Adrenal gland (tissue), 12 donors: ENCODE results near the gene KRCC1. TPM values are rescaled to one million over a fixed set of nuclear protein-coding genes. Genes with fewer than 3 reads are reported as not detected.

ENCODE experiments used
- DNase-seq, 7 donors: peaks; one replicate each; pipeline ENCODE4 v3.0.0-alpha.2; 2019 to 2020
- H3K27ac ChIP-seq, 5 donors: fragments of 200-600 bp; sonication (generic) in 4 of 5; 1 replicate in 3 of 5; 2 replicates in 2 of 5; pipeline versions ENCODE4 v1.5.1 to v1.8.0; 2016 to 2020; ENCODE audit warnings: mild to moderate bottlenecking in 1 of 5
- H3K27me3 ChIP-seq: fragments of 200-600 bp; 2 replicates; pipeline ENCODE4 v1.8.0; 2021
- H3K36me3 ChIP-seq, 2 donors: fragments of 200-600 bp; replicated peaks in 1 of 2; 1 replicate in 1 of 2; 2 replicates in 1 of 2; pipeline versions ENCODE4 v1.5.1 to v1.8.0; 2018 to 2022
- H3K4me1 ChIP-seq, 2 donors: fragments of 200-600 bp; replicated peaks in 1 of 2; 1 replicate in 1 of 2; 2 replicates in 1 of 2; pipeline versions ENCODE4 v1.5.1 to v1.8.0; 2018 to 2021
- H3K4me3 ChIP-seq, 4 donors: fragments of 200-600 bp; sonication (generic) in 3 of 4; one replicate each; pipeline ENCODE4 v1.5.1; 2016 to 2018
- H3K9me3 ChIP-seq, 3 donors: fragments of 200-600 bp; sonication (generic) in 1 of 3; replicated peaks in 1 of 3; 1 replicate in 2 of 3; 2 replicates in 1 of 3; pipeline versions ENCODE4 v1.5.1 to v1.8.0; 2016 to 2021
- POLR2A ChIP-seq, 2 donors: fragments of 450-650 bp; IDR thresholded peaks; one replicate each; pipeline ENCODE4 v1.6.1; 2017; ENCODE audit warnings: antibody characterized with exemption in 2 of 2, mild to moderate bottlenecking in 2 of 2, moderate library complexity in 1 of 2
- WGBS, 4 donors: extraction: QIAGEN DNeasy Blood & Tissue Kit in 2 of 4; methylation state at CpG; one replicate each; pipeline versions ENCODE4 v1.1.5 to v1.1.7; 2013 to 2017; 5-methylcytosine and 5-hydroxymethylcytosine counted together
- intact Hi-C, 2 donors: fragments of 100-400 bp; cut with DNase I; formaldehyde crosslinking; loops; one replicate each; pipeline versions ENCODE4 v1.14.1 to v1.15.0; 2022 to 2023
- polyA plus RNA-seq, 3 donors: library from polyadenylated mRNA; stranded (reverse); fragments of 200-250 nt in 2 of 3; fragments of 350-450 nt in 1 of 3; fragmentation: Illumina TruSeq in 1 of 3; extraction: RNeasy Lipid Tissue Mini Kit (QIAGEN cat#74804) in 1 of 3; gene quantifications; one replicate each; pipeline ENCODE4 v1.2.3, GENCODE V29; 2013 to 2014
- total RNA-seq, 9 donors: library from RNA; depleted of rRNA in 4 of 9; stranded (reverse); fragments of >200 nt in 4 of 9; fragments of 120-200 nt in 1 of 9; fragmentation: NEBNext Ultra II Directional in 1 of 9; extraction: Animal tissue kit (Norgen Biotek cat#: 25700) in 1 of 9; gene quantifications; one replicate each; pipeline versions ENCODE4 v1.1.0 to v1.2.4, GENCODE V29; 2013 to 2023
- TF ChIP-seq, protein P1 (sequence below), 6 experiments: fragments of 450-650 bp in 4 of 6; fragments of 200-600 bp in 2 of 6; sonication (generic) in 1 of 6; IDR thresholded peaks; 1 replicate in 5 of 6; 2 replicates in 1 of 6; pipeline versions ENCODE4 v1.5.1 to v1.8.0; 2016 to 2021; ENCODE audit warnings: antibody characterized with exemption in 6 of 6, mild to moderate bottlenecking in 2 of 6, moderate library complexity in 1 of 6
- donor health status: healthy with polysubstance abuse.
- donor health status: Bipolar disorder and iron deficiency.
- donor health status: DM: yes; HTN: yes; CAD: no.
- donor health status: DM: no; HTN: no; CAD: no.
- donor health status: DM: no; HTN: no; CAD: no.
- donor health status: DM: yes; HTN: yes; CAD: no.

Gene KRCC1
- total and polyA plus RNA-seq, 12 donors: 12.0 to 40.2 (median 20.5) TPM

DNA sequence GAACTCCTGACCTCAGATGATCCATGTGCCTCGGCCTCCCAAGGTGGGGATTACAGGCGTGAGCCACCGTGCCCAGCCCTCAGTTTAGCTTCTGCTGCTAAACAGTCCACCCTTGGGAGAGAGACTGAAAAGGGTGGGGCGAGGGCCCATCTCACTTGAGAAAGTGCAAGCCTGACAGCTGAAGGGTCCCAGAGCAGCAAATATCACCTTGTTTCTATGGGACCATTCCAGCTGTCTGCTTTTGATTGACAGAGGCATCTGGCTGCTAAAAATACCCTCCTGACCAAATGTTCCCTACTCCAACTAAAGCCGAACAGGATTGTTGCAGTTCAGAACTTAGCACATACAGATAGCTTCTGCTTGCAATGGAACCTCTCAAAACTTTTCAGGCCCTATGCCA lies 11.6 kb upstream of the KRCC1 start:
- Histone ChIP-seq H3K36me3 (no peaks in the 10 kb centered on the region), H3K4me3 (no peak overlapping the region), H3K4me1 (no peaks in the 10 kb centered on the region), H3K9me3 (no peaks in the 10 kb centered on the region), H3K27me3 (no peaks in the 10 kb centered on the region), H3K27ac (no peak overlapping the region)
- TF ChIP-seq POLR2A (IDR thresholded peaks at IDR 0.05): no peak
- TF ChIP-seq, protein P1, sequence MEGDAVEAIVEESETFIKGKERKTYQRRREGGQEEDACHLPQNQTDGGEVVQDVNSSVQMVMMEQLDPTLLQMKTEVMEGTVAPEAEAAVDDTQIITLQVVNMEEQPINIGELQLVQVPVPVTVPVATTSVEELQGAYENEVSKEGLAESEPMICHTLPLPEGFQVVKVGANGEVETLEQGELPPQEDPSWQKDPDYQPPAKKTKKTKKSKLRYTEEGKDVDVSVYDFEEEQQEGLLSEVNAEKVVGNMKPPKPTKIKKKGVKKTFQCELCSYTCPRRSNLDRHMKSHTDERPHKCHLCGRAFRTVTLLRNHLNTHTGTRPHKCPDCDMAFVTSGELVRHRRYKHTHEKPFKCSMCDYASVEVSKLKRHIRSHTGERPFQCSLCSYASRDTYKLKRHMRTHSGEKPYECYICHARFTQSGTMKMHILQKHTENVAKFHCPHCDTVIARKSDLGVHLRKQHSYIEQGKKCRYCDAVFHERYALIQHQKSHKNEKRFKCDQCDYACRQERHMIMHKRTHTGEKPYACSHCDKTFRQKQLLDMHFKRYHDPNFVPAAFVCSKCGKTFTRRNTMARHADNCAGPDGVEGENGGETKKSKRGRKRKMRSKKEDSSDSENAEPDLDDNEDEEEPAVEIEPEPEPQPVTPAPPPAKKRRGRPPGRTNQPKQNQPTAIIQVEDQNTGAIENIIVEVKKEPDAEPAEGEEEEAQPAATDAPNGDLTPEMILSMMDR (IDR thresholded peaks at IDR 0.05): no peak
- intact Hi-C loops: no loop called here
- 63 to 91% (median 80%) methylated on average over 5 of the region's 5 CpGs for WGBS, 4 donors
- DNase-seq: no peak

DNA sequence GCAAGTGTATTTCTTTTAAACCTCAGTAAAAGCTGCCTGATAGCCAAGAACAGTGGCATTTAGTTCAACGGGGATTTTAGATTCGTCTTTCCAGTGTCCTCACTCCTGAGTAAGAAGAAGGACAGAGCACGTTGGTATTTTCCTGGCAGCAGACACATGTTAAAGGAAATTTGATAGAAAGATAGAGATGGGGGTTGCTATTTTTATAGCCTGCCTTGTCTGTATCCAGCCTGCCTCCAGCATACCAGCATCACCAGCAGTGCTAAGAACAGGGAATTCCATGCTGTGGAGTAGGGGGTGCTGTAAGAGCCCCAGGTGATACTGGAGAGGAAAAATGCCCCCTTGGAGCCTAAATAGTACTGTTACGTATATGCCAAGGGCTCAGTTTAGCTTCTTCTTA lies 11.0 kb upstream of the KRCC1 start:
- Histone ChIP-seq H3K27ac (no peak overlapping the region), H3K27me3 (no peaks in the 10 kb centered on the region), H3K9me3 (no peaks in the 10 kb centered on the region), H3K4me1 (no peaks in the 10 kb centered on the region), H3K4me3 (no peak overlapping the region), H3K36me3 (no peaks in the 10 kb centered on the region)
- TF ChIP-seq, protein P1 (IDR thresholded peaks at IDR 0.05): no peak
- no peak for TF ChIP-seq POLR2A (IDR thresholded peaks at IDR 0.05)
- WGBS, 4 donors: 40 to 53% (median 50%) methylated on average over 4 of the region's 4 CpGs
- no peak for DNase-seq
- intact Hi-C loops: no loop called here

GRCh38 chr2:88061295-88061694 lies 5.7 kb upstream of the KRCC1 start:
- H3K36me3 ChIP-seq: no peaks in the 10 kb centered on the region
- H3K27me3 ChIP-seq: no peaks in the 10 kb centered on the region
- no peaks in the 10 kb centered on the region for H3K9me3 ChIP-seq
- no peak overlapping the region for H3K27ac ChIP-seq
- H3K4me1 ChIP-seq: peaks cover 0 to under 1% of the 10 kb centered on the region in 2 donors
- TF ChIP-seq, protein P1 (IDR thresholded peaks at IDR 0.05): no peak
- TF ChIP-seq POLR2A (IDR thresholded peaks at IDR 0.05): no peak
- no peak for DNase-seq
- intact Hi-C loops: no loop called here
- no peak overlapping the region for H3K4me3 ChIP-seq
- 75 to 82% (median 77%) methylated on average over 3 of the region's 3 CpGs for WGBS, 4 donors

GRCh38 chr2:88060907-88061275 lies 5.3 kb upstream of the KRCC1 start:
- no peaks in the 10 kb centered on the region for H3K9me3 ChIP-seq
- no peaks in the 10 kb centered on the region for H3K36me3 ChIP-seq
- H3K4me3 ChIP-seq: no peak overlapping the region
- 58 to 76% (median 72%) methylated on average over 2 of the region's 2 CpGs for WGBS, 4 donors
- no peak overlapping the region for H3K27ac ChIP-seq
- peaks cover 0 to 4% of the 10 kb centered on the region in 2 donors for H3K4me1 ChIP-seq
- TF ChIP-seq, protein P1 (IDR thresholded peaks at IDR 0.05): no peak
- no peak for TF ChIP-seq POLR2A (IDR thresholded peaks at IDR 0.05)
- intact Hi-C loops: no loop called here
- H3K27me3 ChIP-seq: no peaks in the 10 kb centered on the region
- no peak for DNase-seq
